H9 (cell line): ENCODE results near the gene HMMR. TPM values are rescaled to one million over a fixed set of nuclear protein-coding genes. Genes with fewer than 3 reads are reported as not detected.

Experiments
- DNase-seq: peaks from one replicate; pipeline ENCODE4 v3.0.0-alpha.2; 2017
- H2AFZ ChIP-seq: one replicate; pipeline ENCODE4 v1.6.1; 2013; ENCODE audit warnings: mild to moderate bottlenecking, low read length, control low read depth, moderate library complexity
- H2AK5ac ChIP-seq: 2 replicates; pipeline ENCODE4 v1.6.1; 2013; ENCODE audit warnings: low read length, control low read depth, mixed read lengths; ENCODE audit not compliant: insufficient read length
- H2BK120ac ChIP-seq: one replicate; pipeline ENCODE4 v1.6.1; 2013; ENCODE audit warnings: low read depth, mild to moderate bottlenecking, low read length, control low read depth, inconsistent platforms; ENCODE audit not compliant: poor library complexity, severe bottlenecking
- H2BK12ac ChIP-seq: 2 replicates; pipeline ENCODE4 v1.6.1; 2013; ENCODE audit warnings: low read length, control low read depth, mixed read lengths, low read depth; ENCODE audit not compliant: insufficient read length
- H2BK15ac ChIP-seq: 2 replicates; pipeline ENCODE4 v1.6.1; 2013; ENCODE audit warnings: low read depth, low read length, control low read depth
- H2BK20ac ChIP-seq: one replicate; pipeline ENCODE4 v1.6.1; 2013; ENCODE audit warnings: low read depth, mild to moderate bottlenecking, low read length, control low read depth, inconsistent platforms; ENCODE audit not compliant: poor library complexity, severe bottlenecking
- H2BK5ac ChIP-seq: 2 replicates; pipeline ENCODE4 v1.6.1; 2013; ENCODE audit warnings: low read length, control low read depth, mixed read lengths; ENCODE audit not compliant: insufficient read length
- H3K14ac ChIP-seq: 2 replicates; pipeline ENCODE4 v1.6.1; 2013; ENCODE audit warnings: low read length, control low read depth; ENCODE audit not compliant: insufficient read depth
- H3K18ac ChIP-seq: 2 replicates; pipeline ENCODE4 v1.6.1; 2013; ENCODE audit warnings: low read depth, mild to moderate bottlenecking, mixed read lengths, low read length, control low read depth; ENCODE audit not compliant: insufficient read length
- H3K23ac ChIP-seq: 2 replicates; pipeline ENCODE4 v1.6.1; 2013; ENCODE audit warnings: low read length, control low read depth, mixed read lengths, low read depth; ENCODE audit not compliant: insufficient read length
- H3K23me2 ChIP-seq: 2 replicates; pipeline ENCODE4 v1.6.1; 2013; ENCODE audit warnings: low read depth, mild to moderate bottlenecking, mixed read lengths, low read length, control low read depth; ENCODE audit not compliant: insufficient read length, poor library complexity, severe bottlenecking
- H3K27ac ChIP-seq: 2 replicates; pipeline ENCODE4 v1.5.1; 2013; ENCODE audit warnings: low read length, control low read depth, mixed read lengths, low read depth; ENCODE audit not compliant: insufficient read length
- H3K27me3 ChIP-seq: 2 replicates; pipeline ENCODE4 v1.6.1; 2013; ENCODE audit warnings: low read length, control low read depth, inconsistent platforms; ENCODE audit not compliant: insufficient read depth
- H3K4ac ChIP-seq: 2 replicates; pipeline ENCODE4 v1.6.1; 2013; ENCODE audit warnings: low read depth, mild to moderate bottlenecking, control low read depth, inconsistent platforms, low read length, moderate library complexity
- H3K4me1 ChIP-seq: 2 replicates; pipeline ENCODE4 v1.6.1; 2013; ENCODE audit warnings: low read length, control low read depth, inconsistent platforms; ENCODE audit not compliant: insufficient read depth
- H3K4me2 ChIP-seq: 2 replicates; pipeline ENCODE4 v1.6.1; 2013; ENCODE audit warnings: low read length, control low read depth, mixed read lengths; ENCODE audit not compliant: insufficient read length, insufficient read depth
- H3K56ac ChIP-seq: 2 replicates; pipeline ENCODE4 v1.6.1; 2013; ENCODE audit warnings: low read depth, mild to moderate bottlenecking, mixed read lengths, low read length, control low read depth; ENCODE audit not compliant: insufficient read length
- H3K79me1 ChIP-seq: 2 replicates; pipeline ENCODE4 v1.6.1; 2013; ENCODE audit warnings: low read depth, mild to moderate bottlenecking, moderate library complexity, low read length, control low read depth, inconsistent platforms; ENCODE audit not compliant: insufficient read depth, poor library complexity, severe bottlenecking
- H3K79me2 ChIP-seq: 2 replicates; pipeline ENCODE4 v1.6.1; 2013; ENCODE audit warnings: low read length, control low read depth, inconsistent platforms; ENCODE audit not compliant: insufficient read depth
- H3K9ac ChIP-seq: 2 replicates; pipeline ENCODE4 v1.6.1; 2013; ENCODE audit warnings: low read length, control low read depth, mixed read lengths; ENCODE audit not compliant: insufficient read length; ENCODE audit errors: extremely low read depth
- H3K9me3 ChIP-seq: one replicate; pipeline ENCODE4 v1.6.1; 2013; ENCODE audit warnings: low read depth, low read length, inconsistent platforms; ENCODE audit not compliant: control insufficient read depth
- H3T11ph ChIP-seq: one replicate; pipeline ENCODE4 v1.6.1; 2013; ENCODE audit warnings: mild to moderate bottlenecking, low read length, control low read depth, inconsistent platforms
- H4K20me1 ChIP-seq: one replicate; pipeline ENCODE4 v1.6.1; 2013; ENCODE audit not compliant: control insufficient read depth, insufficient read length, insufficient read depth
- H4K5ac ChIP-seq: 2 replicates; pipeline ENCODE4 v1.6.1; 2013; ENCODE audit warnings: low read depth, mild to moderate bottlenecking, mixed read lengths, low read length, control low read depth; ENCODE audit not compliant: insufficient read length
- H4K8ac ChIP-seq: replicated peaks from 2 replicates; pipeline ENCODE4 v1.6.1; 2013; ENCODE audit warnings: low read length, control low read depth, mixed read lengths, low read depth; ENCODE audit not compliant: insufficient read length
- H4K91ac ChIP-seq: 2 replicates; pipeline ENCODE4 v1.6.1; 2013; ENCODE audit warnings: low read depth, mild to moderate bottlenecking, moderate library complexity, mixed read lengths, low read length, control low read depth; ENCODE audit not compliant: insufficient read length
- H3K27ac Mint-ChIP-seq, 3 experiments: 2 replicates in 2 of 3; 3 replicates in 1 of 3; pipeline ENCODE4 v1.8.0; 2020 to 2021; ENCODE audit warnings: mixed read lengths in 3 of 3, mild to moderate bottlenecking in 1 of 3, moderate library complexity in 1 of 3
- H3K27me3 Mint-ChIP-seq: 2 replicates; pipeline ENCODE4 v1.8.0; 2021; ENCODE audit warnings: low read depth, mild to moderate bottlenecking, moderate library complexity, mixed read lengths
- H3K36me3 Mint-ChIP-seq, 3 experiments: 2 replicates in 2 of 3; 3 replicates in 1 of 3; pipeline ENCODE4 v1.8.0; 2020 to 2021; ENCODE audit warnings: low read depth in 3 of 3, mixed read lengths in 3 of 3; ENCODE audit not compliant: insufficient read depth in 1 of 3
- H3K4me1 Mint-ChIP-seq, 2 experiments: 2 replicates each; pipeline ENCODE4 v1.8.0; 2020; ENCODE audit warnings: mixed read lengths in 2 of 2
- H3K4me3 Mint-ChIP-seq, 2 experiments: 2 replicates in 1 of 2; 3 replicates in 1 of 2; pipeline ENCODE4 v1.8.0; 2020 to 2021; ENCODE audit warnings: mild to moderate bottlenecking in 2 of 2, mixed read lengths in 2 of 2, moderate library complexity in 1 of 2
- H3K9me3 Mint-ChIP-seq, 2 experiments: 2 replicates in 1 of 2; 3 replicates in 1 of 2; pipeline ENCODE4 v1.8.0; 2020; ENCODE audit warnings: mild to moderate bottlenecking in 2 of 2, mixed read lengths in 2 of 2, moderate library complexity in 1 of 2
- WGBS: extraction: QIAGEN DNeasy Blood & Tissue Kit; methylation state at CpG from one replicate; pipeline ENCODE4 v1.1.7; 2013; ENCODE audit warnings: missing lambda C conversion rate, low lambda C conversion rate, mixed read lengths; ENCODE audit not compliant: insufficient read length; ENCODE audit errors: extremely low coverage; 5-methylcytosine and 5-hydroxymethylcytosine counted together
- total RNA-seq: library from RNA; stranded (reverse); gene quantifications from 2 replicates; pipeline ENCODE4 v1.2.1, GENCODE V29; 2021
- TF ChIP-seq, protein P1 (sequence below): fragments of 200-600 bp; sonication (generic); conservative IDR thresholded peaks from 3 replicates; pipeline ENCODE4 v1.8.0; 2021; ENCODE audit warnings: antibody characterized with exemption, mild to moderate bottlenecking

Gene HMMR
- total RNA-seq, 1 experiment from 2014 or later, result 36.2 TPM

DNA sequence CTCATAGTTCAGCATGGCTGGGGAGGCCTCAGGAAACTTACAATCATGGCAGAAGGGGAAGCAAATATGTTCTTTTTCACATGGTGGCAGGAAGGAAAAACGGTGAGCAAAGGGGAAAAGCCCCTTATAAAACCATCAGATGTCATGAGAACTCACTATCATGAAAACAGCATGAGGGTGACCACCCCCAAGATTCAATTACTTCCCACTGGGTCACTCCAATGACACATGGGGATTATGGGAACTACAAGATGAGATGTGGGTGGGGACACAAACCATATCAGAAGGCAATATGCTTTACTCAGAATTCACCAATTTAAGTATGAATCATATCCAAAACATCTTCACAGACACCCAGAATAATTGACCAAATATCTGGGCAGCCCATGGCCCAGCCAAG lies 64.7 kb downstream of the HMMR start:
- H4K91ac ChIP-seq, result no peak overlapping the region
- Mint-ChIP-seq H3K36me3 (peaks cover 10 to 31% (median 26%) of the 10 kb centered on the region in 3 experiments), H3K9me3 (peaks cover 4 to 7% of the 10 kb centered on the region in 2 experiments), H3K4me1 (no peaks in the 10 kb centered on the region), H3K27me3 (no peaks in the 10 kb centered on the region), H3K27ac (no peak overlapping the region), H3K4me3 (no peak overlapping the region)
- no peak overlapping the region for H3T11ph ChIP-seq
- no peak overlapping the region for H3K23ac ChIP-seq
- H3K18ac ChIP-seq, result no peak overlapping the region
- H3K14ac ChIP-seq, result no peak overlapping the region
- H3K79me2 ChIP-seq, result no peaks in the 10 kb centered on the region
- H3K27me3 ChIP-seq, result no peaks in the 10 kb centered on the region
- no peak overlapping the region for H4K5ac ChIP-seq
- no peak overlapping the region for H3K9ac ChIP-seq
- H2BK20ac ChIP-seq, result no peak overlapping the region
- H2BK5ac ChIP-seq, result no peak overlapping the region
- TF ChIP-seq, protein P1, sequence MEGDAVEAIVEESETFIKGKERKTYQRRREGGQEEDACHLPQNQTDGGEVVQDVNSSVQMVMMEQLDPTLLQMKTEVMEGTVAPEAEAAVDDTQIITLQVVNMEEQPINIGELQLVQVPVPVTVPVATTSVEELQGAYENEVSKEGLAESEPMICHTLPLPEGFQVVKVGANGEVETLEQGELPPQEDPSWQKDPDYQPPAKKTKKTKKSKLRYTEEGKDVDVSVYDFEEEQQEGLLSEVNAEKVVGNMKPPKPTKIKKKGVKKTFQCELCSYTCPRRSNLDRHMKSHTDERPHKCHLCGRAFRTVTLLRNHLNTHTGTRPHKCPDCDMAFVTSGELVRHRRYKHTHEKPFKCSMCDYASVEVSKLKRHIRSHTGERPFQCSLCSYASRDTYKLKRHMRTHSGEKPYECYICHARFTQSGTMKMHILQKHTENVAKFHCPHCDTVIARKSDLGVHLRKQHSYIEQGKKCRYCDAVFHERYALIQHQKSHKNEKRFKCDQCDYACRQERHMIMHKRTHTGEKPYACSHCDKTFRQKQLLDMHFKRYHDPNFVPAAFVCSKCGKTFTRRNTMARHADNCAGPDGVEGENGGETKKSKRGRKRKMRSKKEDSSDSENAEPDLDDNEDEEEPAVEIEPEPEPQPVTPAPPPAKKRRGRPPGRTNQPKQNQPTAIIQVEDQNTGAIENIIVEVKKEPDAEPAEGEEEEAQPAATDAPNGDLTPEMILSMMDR, result no peak
- no peak overlapping the region for H2BK120ac ChIP-seq
- no peaks in the 10 kb centered on the region for H4K20me1 ChIP-seq
- no peaks in the 10 kb centered on the region for H3K23me2 ChIP-seq
- no peak for DNase-seq
- no peak overlapping the region for H3K27ac ChIP-seq
- H3K9me3 ChIP-seq, result no peaks in the 10 kb centered on the region
- H3K56ac ChIP-seq, result no peak overlapping the region
- no peak overlapping the region for H3K4me2 ChIP-seq
- H2AK5ac ChIP-seq, result no peak overlapping the region
- no peak overlapping the region for H2BK15ac ChIP-seq
- H2AFZ ChIP-seq, result no peak overlapping the region
- no peaks in the 10 kb centered on the region for H3K79me1 ChIP-seq
- H4K8ac ChIP-seq, result no peak overlapping the region
- no peak overlapping the region for H3K4ac ChIP-seq
- H2BK12ac ChIP-seq, result no peak overlapping the region
- WGBS, result no CpG with 5 or more reads among the region's 1 CpG
- no peaks in the 10 kb centered on the region for H3K4me1 ChIP-seq
